Measurements from ENCODE around the gene RASSF8.

RASSF8 gene

DNA sequence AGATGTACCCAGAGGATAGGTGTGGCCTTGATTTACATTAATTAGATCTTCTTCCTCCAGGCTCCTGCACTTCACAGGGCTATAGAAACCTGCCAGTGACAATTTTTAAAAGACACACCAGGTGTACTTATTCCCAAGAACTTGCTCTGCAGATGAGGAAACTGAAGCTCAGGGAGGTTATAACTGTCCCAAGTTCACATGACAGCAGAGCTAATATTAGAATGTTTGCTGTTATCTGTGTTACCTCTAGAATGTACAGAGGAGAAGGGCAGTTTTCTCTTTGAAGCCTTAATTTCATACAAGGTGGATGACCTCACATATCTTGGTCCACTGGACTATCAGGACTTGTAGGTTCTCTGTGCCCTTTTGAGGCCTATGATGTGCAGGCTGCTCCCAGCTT is 27.7 kb downstream of the RASSF8 start:
- H3K27me3 ChIP-seq (ENCODE audit: low read depth, low read length), result no peaks in the 10 kb centered on the region
- H4K20me1 ChIP-seq (ENCODE audit: insufficient read depth, low read length), result no peaks in the 10 kb centered on the region
- no peaks in the 10 kb centered on the region for H3K9me3 ChIP-seq (ENCODE audit: insufficient read depth, low read length)
- no peak overlapping the region for H2AFZ ChIP-seq (ENCODE audit: low read depth, low read length)
- 0 out of 2 replicates have a peak, but pooled peaks cover 3% of the 10 kb centered on the region for H3K79me2 ChIP-seq (ENCODE audit: low read length)
- no peak overlapping the region for H3K4me3 ChIP-seq (ENCODE audit: low read length)
- H3K27ac ChIP-seq (ENCODE audit: low read length), result no peak overlapping the region
- no peak overlapping the region for H3K4me2 ChIP-seq (ENCODE audit: low read length)
- no peak overlapping the region for H3K9ac ChIP-seq (ENCODE audit: low read length)
- H3K36me3 ChIP-seq (replicated peaks; ENCODE audit: low read depth, low read length), result no peaks in the 10 kb centered on the region
- peaks cover 8% of the 10 kb centered on the region for H3K4me1 ChIP-seq (ENCODE audit: low read length)
- TF ChIP-seq, protein P1, sequence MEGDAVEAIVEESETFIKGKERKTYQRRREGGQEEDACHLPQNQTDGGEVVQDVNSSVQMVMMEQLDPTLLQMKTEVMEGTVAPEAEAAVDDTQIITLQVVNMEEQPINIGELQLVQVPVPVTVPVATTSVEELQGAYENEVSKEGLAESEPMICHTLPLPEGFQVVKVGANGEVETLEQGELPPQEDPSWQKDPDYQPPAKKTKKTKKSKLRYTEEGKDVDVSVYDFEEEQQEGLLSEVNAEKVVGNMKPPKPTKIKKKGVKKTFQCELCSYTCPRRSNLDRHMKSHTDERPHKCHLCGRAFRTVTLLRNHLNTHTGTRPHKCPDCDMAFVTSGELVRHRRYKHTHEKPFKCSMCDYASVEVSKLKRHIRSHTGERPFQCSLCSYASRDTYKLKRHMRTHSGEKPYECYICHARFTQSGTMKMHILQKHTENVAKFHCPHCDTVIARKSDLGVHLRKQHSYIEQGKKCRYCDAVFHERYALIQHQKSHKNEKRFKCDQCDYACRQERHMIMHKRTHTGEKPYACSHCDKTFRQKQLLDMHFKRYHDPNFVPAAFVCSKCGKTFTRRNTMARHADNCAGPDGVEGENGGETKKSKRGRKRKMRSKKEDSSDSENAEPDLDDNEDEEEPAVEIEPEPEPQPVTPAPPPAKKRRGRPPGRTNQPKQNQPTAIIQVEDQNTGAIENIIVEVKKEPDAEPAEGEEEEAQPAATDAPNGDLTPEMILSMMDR (IDR thresholded peaks at IDR 0.05; ENCODE audit: low read depth, low read length), result no peak
- no peak for TF ChIP-seq EZH2phosphoT487 (IDR thresholded peaks at IDR 0.05; ENCODE audit: low read depth)

DNA sequence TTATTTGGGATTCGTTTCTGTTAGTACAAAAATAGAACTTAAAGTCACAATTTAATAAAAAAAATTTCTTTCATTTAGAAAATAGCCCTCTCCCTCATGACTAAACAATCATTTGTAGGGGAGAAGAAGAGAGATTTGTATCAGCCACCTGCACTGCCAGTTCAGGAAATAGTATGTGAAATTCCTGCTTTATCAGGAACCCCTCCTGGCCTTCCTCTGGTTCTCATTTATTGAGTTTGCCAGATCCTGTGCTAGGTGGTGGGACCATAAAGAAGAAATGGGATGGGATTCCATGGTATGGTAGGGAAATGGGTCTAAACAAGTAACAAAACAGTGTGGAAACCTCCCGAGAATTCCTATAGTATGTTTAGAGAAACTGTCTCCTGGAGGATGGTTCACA is 30.0 kb downstream of the RASSF8 start:
- H4K20me1 ChIP-seq (ENCODE audit: insufficient read depth, low read length), result no peaks in the 10 kb centered on the region
- TF ChIP-seq, protein P1 (IDR thresholded peaks at IDR 0.05; ENCODE audit: low read depth, low read length), result no peak
- no peak for TF ChIP-seq EZH2phosphoT487 (IDR thresholded peaks at IDR 0.05; ENCODE audit: low read depth)
- H3K4me1 ChIP-seq (ENCODE audit: low read length), result no peaks in the 10 kb centered on the region
- H3K4me3 ChIP-seq (ENCODE audit: low read length), result no peak overlapping the region
- 0 out of 2 replicates have a peak, but pooled peaks cover 3% of the 10 kb centered on the region for H3K79me2 ChIP-seq (ENCODE audit: low read length)
- no peaks in the 10 kb centered on the region for H3K9me3 ChIP-seq (ENCODE audit: insufficient read depth, low read length)
- no peak overlapping the region for H3K4me2 ChIP-seq (ENCODE audit: low read length)
- no peaks in the 10 kb centered on the region for H3K36me3 ChIP-seq (replicated peaks; ENCODE audit: low read depth, low read length)
- no peak overlapping the region for H3K27ac ChIP-seq (ENCODE audit: low read length)
- no peaks in the 10 kb centered on the region for H3K27me3 ChIP-seq (ENCODE audit: low read depth, low read length)
- H3K9ac ChIP-seq (ENCODE audit: low read length), result no peak overlapping the region
- no peak overlapping the region for H2AFZ ChIP-seq (ENCODE audit: low read depth, low read length)

DNA sequence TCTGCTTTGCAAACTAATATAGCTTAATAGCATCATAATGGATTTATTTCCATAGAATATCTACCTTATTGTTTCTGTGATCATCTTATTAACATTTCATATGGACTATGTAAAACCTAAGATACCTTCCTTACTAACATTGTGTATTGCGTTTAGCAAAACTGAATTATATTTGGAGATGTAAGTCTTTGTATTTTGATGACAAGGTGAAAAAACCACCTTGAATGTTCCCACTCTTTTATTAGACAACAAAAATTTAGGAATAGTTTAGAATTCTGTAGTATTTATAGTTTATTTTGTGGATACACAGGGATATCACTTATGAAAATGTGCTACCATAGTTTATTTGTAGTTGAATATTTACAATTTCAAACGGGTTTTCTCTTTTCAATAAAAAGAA is 32.0 kb downstream of the RASSF8 start:
- H3K9ac ChIP-seq (ENCODE audit: low read length), result no peak overlapping the region
- no peaks in the 10 kb centered on the region for H3K9me3 ChIP-seq (ENCODE audit: insufficient read depth, low read length)
- H3K27me3 ChIP-seq (ENCODE audit: low read depth, low read length), result no peaks in the 10 kb centered on the region
- TF ChIP-seq, protein P1 (IDR thresholded peaks at IDR 0.05; ENCODE audit: low read depth, low read length), result no peak
- TF ChIP-seq EZH2phosphoT487 (IDR thresholded peaks at IDR 0.05; ENCODE audit: low read depth), result no peak
- no peaks in the 10 kb centered on the region for H3K4me1 ChIP-seq (ENCODE audit: low read length)
- no peaks in the 10 kb centered on the region for H3K36me3 ChIP-seq (replicated peaks; ENCODE audit: low read depth, low read length)
- H3K79me2 ChIP-seq (ENCODE audit: low read length), result 0 out of 2 replicates have a peak, but pooled peaks cover 3% of the 10 kb centered on the region
- no peak overlapping the region for H3K27ac ChIP-seq (ENCODE audit: low read length)
- H2AFZ ChIP-seq (ENCODE audit: low read depth, low read length), result no peak overlapping the region
- no peak overlapping the region for H3K4me3 ChIP-seq (ENCODE audit: low read length)
- H3K4me2 ChIP-seq (ENCODE audit: low read length), result no peak overlapping the region
- H4K20me1 ChIP-seq (ENCODE audit: insufficient read depth, low read length), result no peaks in the 10 kb centered on the region

DNA sequence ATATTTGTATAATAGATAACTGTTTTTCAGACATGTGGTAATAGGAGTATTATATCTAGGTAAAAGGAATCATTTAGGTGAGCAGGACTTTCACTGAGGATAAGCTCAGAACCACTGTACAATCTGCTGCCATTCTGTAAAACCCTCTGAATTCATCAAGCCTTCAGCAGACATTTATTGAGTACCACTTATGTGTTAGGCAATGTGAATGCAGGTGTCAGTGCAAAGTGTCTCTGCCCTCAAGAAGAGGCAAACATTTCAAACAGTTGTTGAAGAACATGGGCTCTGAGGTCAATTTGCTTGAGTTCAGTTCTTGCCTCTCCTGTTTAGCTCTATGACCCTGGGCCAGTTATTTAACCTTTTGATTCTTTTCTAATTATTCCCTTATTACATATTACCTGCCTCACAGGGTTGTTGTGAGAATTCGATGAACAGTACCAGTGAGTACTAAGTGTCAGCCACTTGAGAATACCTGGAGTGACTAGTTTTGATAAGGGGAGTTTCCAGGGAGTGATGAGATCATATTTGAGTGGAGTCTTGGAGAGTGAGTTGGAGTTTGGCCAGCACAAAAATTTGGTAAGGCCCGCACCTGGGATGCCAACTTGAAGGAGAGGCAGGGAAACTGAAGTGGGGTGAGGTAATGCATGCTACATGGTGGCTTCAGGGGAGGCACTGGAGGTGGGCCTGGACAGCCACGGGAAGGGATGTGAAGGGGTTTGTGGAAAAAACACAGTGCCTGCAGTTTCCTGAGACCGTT is 33.7 kb downstream of the RASSF8 start:
- no peak overlapping the region for H3K27ac ChIP-seq (ENCODE audit: low read length)
- TF ChIP-seq, protein P1 (IDR thresholded peaks at IDR 0.05; ENCODE audit: low read depth, low read length), result no peak
- no peak for TF ChIP-seq EZH2phosphoT487 (IDR thresholded peaks at IDR 0.05; ENCODE audit: low read depth)
- H3K27me3 ChIP-seq (ENCODE audit: low read depth, low read length), result no peaks in the 10 kb centered on the region
- no peaks in the 10 kb centered on the region for H3K9me3 ChIP-seq (ENCODE audit: insufficient read depth, low read length)
- no peak overlapping the region for H3K4me2 ChIP-seq (ENCODE audit: low read length)
- 0 out of 2 replicates have a peak, but pooled peaks cover 3% of the 10 kb centered on the region for H3K79me2 ChIP-seq (ENCODE audit: low read length)
- H2AFZ ChIP-seq (ENCODE audit: low read depth, low read length), result no peak overlapping the region
- H3K9ac ChIP-seq (ENCODE audit: low read length), result no peak overlapping the region
- no peaks in the 10 kb centered on the region for H3K36me3 ChIP-seq (replicated peaks; ENCODE audit: low read depth, low read length)
- H3K4me1 ChIP-seq (ENCODE audit: low read length), result peaks cover 12% of the 10 kb centered on the region
- H3K4me3 ChIP-seq (ENCODE audit: low read length), result no peak overlapping the region
- H4K20me1 ChIP-seq (ENCODE audit: insufficient read depth, low read length), result no peaks in the 10 kb centered on the region
